Peyer's patch (tissue), 4 donors: ENCODE data around the gene RASGRF2. TPM values are rescaled to one million over a fixed set of nuclear protein-coding genes. Genes with fewer than 3 reads are reported as not detected.

Experiments used
- small RNA-seq, 2 donors: library from RNA; depleted of rRNA; stranded (forward); fragments of <200 nt; gene quantifications; one replicate each; pipeline ENCODE3, GENCODE V24; 2016
- total RNA-seq, 4 donors: library from RNA; depleted of rRNA; stranded (reverse); fragments of >200 nt; gene quantifications; one replicate each; pipeline ENCODE4 v1.1.0, GENCODE V29; 2016

The RASGRF2 gene
- total RNA-seq, 4 donors from 2014 or later = 6.0 to 17.3 (median 8.7) TPM

Small RNAs within 50 kb of the gene (small RNA-seq; reads per million reads assigned to genes)
- gene AC026436.1 = 0 reads per million in 2 donors
